ENCODE data around the gene RBM43.

RBM43 gene

GRCh38 chr2:151262629-151263028 is 966 bp upstream of the RBM43 start:
- CTCF ChIA-PET = no interaction called here

GRCh38 chr2:151261977-151262291 is 271 bp upstream of the RBM43 start:
- Histone ChIP-seq H3K4me3 (ENCODE audit: low read depth, low read length) (peak overlapping the region; percentile 68), H3K4me1 (ENCODE audit: control insufficient read depth, insufficient read depth, low read length) (no peaks in the 10 kb centered on the region), H3K27ac (ENCODE audit: extremely low read depth, low read depth, low read length) (no peak overlapping the region; the same call in 1 of the 2 replicates), H3K9me3 (ENCODE audit: control insufficient read depth, insufficient read depth, low read depth, low read length) (no peaks in the 10 kb centered on the region), H3K36me3 (ENCODE audit: control insufficient read depth in 2 of 2, insufficient read depth in 1 of 2, low read length in 2 of 2) (no peaks in the 10 kb centered on the region)
- ChIA-PET CTCF (no interaction called here), POLR2A (interaction anchor here (0.6 to 1.1 kb wide), 3 partner anchors 9 to 148 kb away, joined by 4 to 6 read pairs (median 4); partner anchors contain the start of gene RIF1)
- peak; percentile 5; the same call in 1 of the 2 replicates for TF ChIP-seq ZNF335 (tag by site-specific recombination; conservative IDR thresholded peaks at IDR 0.05)
- TF ChIP-seq ZNF175 (tag by site-specific recombination; IDR thresholded peaks at IDR 0.05) = no peak
- no peak for TF ChIP-seq ZNF302 (tag by site-specific recombination; IDR thresholded peaks at IDR 0.05; ENCODE audit: low read depth)
- TF ChIP-seq ZNF501 (tag by site-specific recombination; IDR thresholded peaks at IDR 0.05) = 0 out of 2 replicates have a peak, but pooled peaks have one; percentile 34
- 0 out of 2 replicates have a peak, but pooled peaks have one; percentile 18 for TF ChIP-seq ZNF558 (tag by site-specific recombination; IDR thresholded peaks at IDR 0.05)
- TF ChIP-seq MZF1 (tag by site-specific recombination; IDR thresholded peaks at IDR 0.05; ENCODE audit: borderline replicate concordance) = no peak
- peak; percentile 58; the same call in 1 of the 2 replicates for TF ChIP-seq IKZF3 (tag by site-specific recombination; IDR thresholded peaks at IDR 0.05)

More at GRCh38 chr2:151262629-151263028, 966 bp upstream of the RBM43 start:
- POLR2A ChIA-PET = no interaction called here
- Histone ChIP-seq H3K36me3 (ENCODE audit: control insufficient read depth in 2 of 2, insufficient read depth in 1 of 2, low read length in 2 of 2) (no peaks in the 10 kb centered on the region), H3K9me3 (ENCODE audit: control insufficient read depth, insufficient read depth, low read depth, low read length) (no peaks in the 10 kb centered on the region), H3K4me1 (ENCODE audit: control insufficient read depth, insufficient read depth, low read length) (no peaks in the 10 kb centered on the region), H3K4me3 (ENCODE audit: low read depth, low read length) (no peak overlapping the region), H3K27ac (ENCODE audit: extremely low read depth, low read depth, low read length) (no peak overlapping the region)
- TF ChIP-seq ZNF274 (IDR thresholded peaks at IDR 0.05; ENCODE audit: low read length) = no peak
- no peak for TF ChIP-seq ZNF274 (tag by site-specific recombination; IDR thresholded peaks at IDR 0.05; ENCODE audit: borderline replicate concordance)
- no peak for TF ChIP-seq ZNF391 (tag by site-specific recombination; IDR thresholded peaks at IDR 0.05; ENCODE audit: borderline replicate concordance, low read depth)
- no peak for TF ChIP-seq ZNF404 (tag by site-specific recombination; IDR thresholded peaks at IDR 0.05)
- no peak for TF ChIP-seq ZNF423 (tag by site-specific recombination; IDR thresholded peaks at IDR 0.05)
- no peak for TF ChIP-seq BCL6B (tag by site-specific recombination; IDR thresholded peaks at IDR 0.05)
- TF ChIP-seq ZNF660 (tag by site-specific recombination; IDR thresholded peaks at IDR 0.05) = no peak
- TF ChIP-seq ZNF658 (tag by site-specific recombination; IDR thresholded peaks at IDR 0.05) = no peak
- no peak for TF ChIP-seq ZNF394 (tag by site-specific recombination; IDR thresholded peaks at IDR 0.05; ENCODE audit: borderline replicate concordance)
- TF ChIP-seq ZNF223 (tag by site-specific recombination; IDR thresholded peaks at IDR 0.05) = no peak
- no peak for TF ChIP-seq RBAK (tag by site-specific recombination; IDR thresholded peaks at IDR 0.05)
- TF ChIP-seq GFI1B (tag by site-specific recombination; IDR thresholded peaks at IDR 0.05) = no peak
- TF ChIP-seq ZNF830 (tag by site-specific recombination; IDR thresholded peaks at IDR 0.05; ENCODE audit: low read depth) = no peak
- TF ChIP-seq ZNF521 (tag by site-specific recombination; IDR thresholded peaks at IDR 0.05) = no peak
- no peak for TF ChIP-seq ZNF23 (tag by site-specific recombination; IDR thresholded peaks at IDR 0.05; ENCODE audit: borderline replicate concordance)
- no peak for TF ChIP-seq ZNF2 (tag by site-specific recombination; IDR thresholded peaks at IDR 0.05)
- TF ChIP-seq ZNF544 (tag by site-specific recombination; IDR thresholded peaks at IDR 0.05) = no peak

Measured in HEK293 (cell line).